ENCODE data around the gene ATP11A. TPM values are rescaled to one million over a fixed set of nuclear protein-coding genes. Genes with fewer than 3 reads are reported as not detected.

ATP11A gene
- total and polyA plus RNA-seq, 7 donors: 3.9 to 48.6 (median 26.4) TPM

DNA sequence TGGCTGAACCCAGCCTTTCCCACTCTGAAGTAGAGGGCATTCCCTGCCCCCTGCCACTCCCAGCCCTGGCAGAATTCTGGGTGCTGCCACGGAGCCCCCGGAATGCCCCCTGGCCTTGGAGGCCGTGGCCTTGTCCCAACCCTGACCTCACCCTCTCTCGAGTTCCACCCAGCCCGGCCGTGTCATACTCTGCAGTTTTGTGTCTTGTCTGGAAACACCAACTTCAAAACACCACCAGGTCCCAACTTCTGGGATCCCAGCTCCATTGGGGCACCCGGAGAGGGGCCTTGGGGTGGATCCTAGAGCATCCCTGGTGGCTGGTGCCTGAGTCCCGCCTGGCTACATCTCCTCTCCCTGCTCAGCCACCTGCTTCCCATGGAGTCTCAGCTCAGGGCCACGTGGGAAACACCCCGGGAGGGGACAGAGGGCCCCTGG, 197.7 kb downstream of the ATP11A start:
- peak in 1 of 2 donors; percentile 23 for DNase-seq
- Histone ChIP-seq H3K4me3 (no peak overlapping the region), H3K27ac (no peak overlapping the region), H3K36me3 (ENCODE audit: insufficient read depth in 1 of 2, low read depth in 1 of 2) (peaks cover 0 to 2% of the 10 kb centered on the region in 2 donors), H3K27me3 (ENCODE audit: insufficient read depth in 3 of 3, low read length in 2 of 3) (peaks cover 0 to 15% (median 0%) of the 10 kb centered on the region in 3 donors), H3K9me3 (no peaks in the 10 kb centered on the region), H3K4me1 (no peaks in the 10 kb centered on the region)
- ATAC-seq: no peak
- TF ChIP-seq, protein P1, sequence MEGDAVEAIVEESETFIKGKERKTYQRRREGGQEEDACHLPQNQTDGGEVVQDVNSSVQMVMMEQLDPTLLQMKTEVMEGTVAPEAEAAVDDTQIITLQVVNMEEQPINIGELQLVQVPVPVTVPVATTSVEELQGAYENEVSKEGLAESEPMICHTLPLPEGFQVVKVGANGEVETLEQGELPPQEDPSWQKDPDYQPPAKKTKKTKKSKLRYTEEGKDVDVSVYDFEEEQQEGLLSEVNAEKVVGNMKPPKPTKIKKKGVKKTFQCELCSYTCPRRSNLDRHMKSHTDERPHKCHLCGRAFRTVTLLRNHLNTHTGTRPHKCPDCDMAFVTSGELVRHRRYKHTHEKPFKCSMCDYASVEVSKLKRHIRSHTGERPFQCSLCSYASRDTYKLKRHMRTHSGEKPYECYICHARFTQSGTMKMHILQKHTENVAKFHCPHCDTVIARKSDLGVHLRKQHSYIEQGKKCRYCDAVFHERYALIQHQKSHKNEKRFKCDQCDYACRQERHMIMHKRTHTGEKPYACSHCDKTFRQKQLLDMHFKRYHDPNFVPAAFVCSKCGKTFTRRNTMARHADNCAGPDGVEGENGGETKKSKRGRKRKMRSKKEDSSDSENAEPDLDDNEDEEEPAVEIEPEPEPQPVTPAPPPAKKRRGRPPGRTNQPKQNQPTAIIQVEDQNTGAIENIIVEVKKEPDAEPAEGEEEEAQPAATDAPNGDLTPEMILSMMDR (IDR thresholded peaks at IDR 0.05): no peak
- intact Hi-C loops (cut with DNase I): no loop called here
- 61 to 70% (median 66%) methylated on average over 10 of the region's 10 CpGs for WGBS, 3 donors

DNA sequence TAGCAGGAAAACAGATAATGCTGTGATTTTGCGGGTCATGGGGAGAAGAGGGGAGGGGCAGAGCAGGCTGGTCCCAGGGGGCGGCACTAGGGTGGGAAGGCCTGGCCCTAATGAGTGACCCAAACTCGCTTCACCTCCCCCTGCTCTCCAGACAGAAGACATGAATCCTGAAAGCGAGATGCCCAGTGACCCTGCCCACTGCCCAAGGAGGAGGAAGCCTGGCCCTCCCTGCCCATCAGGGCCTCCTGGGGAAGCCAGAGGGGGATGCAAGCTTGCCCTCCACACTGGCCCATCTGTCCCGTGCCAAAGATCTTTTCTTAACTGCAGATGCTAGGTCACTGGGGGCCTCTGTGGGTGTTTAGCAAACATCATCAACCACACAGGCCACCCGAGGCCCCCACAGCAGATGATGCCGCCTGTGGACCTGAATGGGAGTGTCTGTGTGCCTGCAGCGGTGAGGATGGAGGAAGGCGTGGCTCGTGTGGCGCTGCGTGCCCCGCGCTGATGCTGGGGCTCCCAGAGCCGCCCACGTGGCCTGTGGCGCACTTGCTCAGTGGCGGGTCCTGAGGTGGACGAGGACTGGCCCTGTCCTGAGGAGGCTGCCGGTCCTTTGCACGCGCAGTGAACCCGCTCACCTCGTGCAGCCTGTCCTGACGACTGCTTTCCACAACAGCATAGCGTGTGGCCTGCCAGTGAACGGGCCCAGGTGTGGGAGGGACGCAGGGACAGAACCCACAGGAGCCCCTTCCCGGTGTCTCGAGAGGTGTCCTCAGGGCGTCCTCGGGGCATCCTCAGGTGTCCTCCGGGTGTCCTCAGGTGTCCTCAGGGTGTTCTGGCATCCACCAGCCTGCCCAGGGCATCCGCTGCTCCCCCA, 198.6 kb downstream of the ATP11A start:
- TF ChIP-seq, protein P1 (IDR thresholded peaks at IDR 0.05): no peak
- H3K36me3 ChIP-seq (ENCODE audit: insufficient read depth in 1 of 2, low read depth in 1 of 2): no peaks in the 10 kb centered on the region
- no peak for ATAC-seq
- no peak overlapping the region for H3K4me3 ChIP-seq
- no peak overlapping the region for H3K27ac ChIP-seq
- peak in 1 of 2 donors; percentile 41 for DNase-seq
- WGBS, 3 donors: 87 to 90% (median 89%) methylated on average over 33 to 34 of the region's 34 CpGs
- peaks cover 0 to 24% (median 3%) of the 10 kb centered on the region in 3 donors for H3K27me3 ChIP-seq (ENCODE audit: insufficient read depth in 3 of 3, low read length in 2 of 3)
- no peaks in the 10 kb centered on the region for H3K9me3 ChIP-seq
- intact Hi-C loops (cut with DNase I): no loop called here
- H3K4me1 ChIP-seq: no peaks in the 10 kb centered on the region

DNA sequence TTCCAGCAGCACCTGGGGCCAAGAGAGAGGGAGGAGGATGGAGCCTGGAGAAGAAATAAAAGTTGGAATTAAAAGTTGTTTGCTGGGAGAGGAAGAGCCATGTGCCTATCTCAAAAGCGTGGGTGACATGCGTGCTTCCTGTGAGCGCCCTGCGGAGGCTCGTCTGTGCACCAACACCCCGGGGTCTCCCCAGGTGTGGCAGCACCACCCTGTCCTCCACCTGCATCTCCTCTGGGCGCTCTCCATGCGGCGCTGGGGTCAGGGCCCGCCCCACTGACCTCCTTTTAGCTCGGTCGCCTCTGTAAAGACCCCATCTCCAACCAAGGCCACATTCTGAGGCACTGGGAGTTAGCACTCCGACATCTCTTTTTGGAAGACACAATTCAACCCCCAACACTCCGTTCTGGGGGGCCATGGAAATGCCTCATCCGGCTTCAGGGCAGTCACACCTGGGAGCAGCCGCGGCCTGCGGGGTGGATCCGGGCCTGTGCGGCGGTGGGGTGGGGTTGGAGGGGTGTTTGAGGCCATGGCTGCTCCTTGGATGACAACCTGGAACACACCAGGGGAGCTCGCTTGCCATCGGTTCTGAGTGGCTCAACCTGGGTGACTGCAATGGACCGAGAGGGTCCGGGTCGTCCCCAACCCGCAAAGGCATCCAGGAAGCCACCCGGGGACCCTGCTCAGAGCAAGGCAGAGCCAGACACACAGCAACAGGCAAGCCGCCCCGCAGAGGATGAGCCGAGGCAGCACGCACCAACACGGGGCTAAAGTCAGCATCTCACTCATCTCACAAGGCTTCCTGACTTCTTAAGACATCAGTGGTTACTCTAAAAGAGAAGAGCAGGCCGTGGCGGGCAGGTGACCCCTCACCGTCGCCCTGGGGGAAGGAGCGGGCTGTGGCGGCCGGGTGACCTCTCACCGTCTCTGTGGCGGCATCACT, 199.8 kb downstream of the ATP11A start:
- ATAC-seq (no peak), DNase-seq (peak in 1 of 2 donors; percentile 42)
- peaks cover 0 to 35% (median 4%) of the 10 kb centered on the region in 3 donors for H3K27me3 ChIP-seq (ENCODE audit: insufficient read depth in 3 of 3, low read length in 2 of 3)
- H3K36me3 ChIP-seq (ENCODE audit: insufficient read depth in 1 of 2, low read depth in 1 of 2): no peaks in the 10 kb centered on the region
- no peak overlapping the region for H3K27ac ChIP-seq
- no peaks in the 10 kb centered on the region for H3K9me3 ChIP-seq
- peaks cover 2% of the 10 kb centered on the region for H3K4me1 ChIP-seq
- intact Hi-C loops (cut with DNase I): no loop called here
- no peak overlapping the region for H3K4me3 ChIP-seq
- 89 to 91% (median 90%) methylated on average over 42 of the region's 42 CpGs for WGBS, 3 donors
- TF ChIP-seq, protein P1 (IDR thresholded peaks at IDR 0.05): no peak

DNA sequence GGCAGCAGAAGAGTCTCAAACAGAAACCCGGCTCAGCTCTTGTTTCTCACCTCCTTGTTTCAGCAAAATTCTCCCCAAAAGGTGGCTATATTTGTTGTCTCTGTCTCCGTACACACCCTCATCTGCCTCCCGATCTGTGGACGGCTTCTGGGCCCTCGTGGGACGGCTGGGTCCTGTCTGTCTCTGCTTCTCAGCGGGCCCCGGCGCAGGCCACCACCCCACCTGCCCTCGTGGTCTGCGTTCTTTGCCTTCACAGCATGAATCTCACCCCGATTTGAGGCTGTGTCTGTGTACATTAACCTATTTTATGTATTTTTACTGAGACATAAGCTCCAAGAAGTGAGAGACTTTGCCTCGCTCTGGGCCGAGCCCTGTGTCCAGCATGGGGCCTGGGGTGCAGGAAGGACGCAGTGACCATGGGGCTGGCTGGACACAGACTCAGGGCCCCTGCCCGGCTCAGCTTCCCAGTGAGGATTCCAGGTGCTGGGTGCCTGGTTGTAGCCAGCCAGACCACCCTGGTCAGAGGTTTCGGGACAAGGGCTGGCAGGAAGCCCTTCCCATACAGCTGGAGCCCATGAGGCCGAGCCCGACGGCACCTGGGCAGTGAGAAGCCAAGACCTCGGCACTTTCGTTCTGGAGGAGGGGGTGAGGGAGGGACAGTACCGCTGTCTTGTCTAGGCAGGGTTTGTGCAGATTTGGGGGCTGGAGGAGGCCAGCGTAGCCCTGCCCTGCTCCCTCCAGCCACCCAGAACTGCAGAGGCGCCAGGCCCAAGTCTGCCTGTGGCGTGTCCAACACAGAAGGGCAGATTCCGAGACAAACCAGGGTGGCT, 200.7 kb downstream of the ATP11A start:
- Histone ChIP-seq H3K4me1 (peaks cover 7% of the 10 kb centered on the region), H3K4me3 (no peak overlapping the region), H3K27ac (no peak overlapping the region), H3K9me3 (no peaks in the 10 kb centered on the region), H3K27me3 (ENCODE audit: insufficient read depth in 3 of 3, low read length in 2 of 3) (peaks cover 0 to 44% (median 7%) of the 10 kb centered on the region in 3 donors), H3K36me3 (ENCODE audit: insufficient read depth in 1 of 2, low read depth in 1 of 2) (no peaks in the 10 kb centered on the region)
- TF ChIP-seq, protein P1 (IDR thresholded peaks at IDR 0.05): no peak
- 86 to 90% (median 86%) methylated on average over 27 of the region's 27 CpGs for WGBS, 3 donors
- ATAC-seq: no peak
- DNase-seq: peak in 1 of 2 donors; percentile 30
- intact Hi-C loops (cut with DNase I): no loop called here

Data from psoas muscle (tissue), 8 donors.